GM13976 (cell line): ENCODE measurements around the gene UBR2.
"Not testable (repeated sequence)": the region's sequence is repeated elsewhere in the genome, so short reads cannot be mapped to it uniquely, and the experiment has no call there.

Source experiments
- DNase-seq: peaks from one replicate; pipeline ENCODE4 v3.0.0; 2012; ENCODE audit warnings: low spot score
- CTCF ChIP-seq: IDR thresholded peaks from 2 replicates; pipeline ENCODE4 v1.5.1; 2012; ENCODE audit warnings: borderline replicate concordance, mild to moderate bottlenecking; ENCODE audit not compliant: insufficient read depth; ENCODE audit errors: extremely low read depth, missing control alignments, control extremely low read depth
- in situ Hi-C: fragments of 300-500 bp; cut with MboI; formaldehyde crosslinking; loops from one replicate; pipeline ENCODE4 v1.12.0; 2022; ENCODE audit warnings: low sequenced_read_pairs, mixed read lengths, inconsistent platforms; ENCODE audit not compliant: unreplicated experiment

Gene UBR2

GRCh38 chr6:42551217-42551616 lies 12.6 kb upstream of the UBR2 start:
- in situ Hi-C loops, result loop anchor here (10.0 kb wide), 1 partner anchor 286 kb away; no protein-coding TSS in a partner anchor
- no peak for DNase-seq
- TF ChIP-seq CTCF, result no peak

GRCh38 chr6:42552380-42552779 lies 11.4 kb upstream of the UBR2 start:
- TF ChIP-seq CTCF, result no peak
- in situ Hi-C loops, result loop anchor here (10.0 kb wide), 1 partner anchor 288 kb away; no protein-coding TSS in a partner anchor
- no peak for DNase-seq

GRCh38 chr6:42555477-42556457 lies 8.1 kb upstream of the UBR2 start:
- DNase-seq, result no peak
- TF ChIP-seq CTCF, result no peak
- in situ Hi-C loops, result loop anchor here (10.0 kb wide), 1 partner anchor 291 kb away; no protein-coding TSS in a partner anchor

GRCh38 chr6:42556462-42556861 lies 7.4 kb upstream of the UBR2 start:
- DNase-seq, result no peak
- TF ChIP-seq CTCF, result no peak
- in situ Hi-C loops, result loop anchor here (10.0 kb wide), 1 partner anchor 292 kb away; no protein-coding TSS in a partner anchor

- in situ Hi-C loops, result loop anchor here (10.0 kb wide), 1 partner anchor 294 kb away; no protein-coding TSS in a partner anchor
- not testable (repeated sequence) for DNase-seq
Observed at GRCh38 chr6:42559276-42559675, 4.6 kb upstream of the UBR2 start.

- in situ Hi-C loops, result no loop called here
- TF ChIP-seq CTCF, result no peak
- no peak for DNase-seq
Observed at GRCh38 chr6:42561986-42562385, 1.8 kb upstream of the UBR2 start.
